ENCODE data around the gene ME3.

ME3 gene

GRCh38 chr11:86670911-86671310 lies 1.5 kb downstream of the ME3 start:
- no peak overlapping the region for H3K4me3 ChIP-seq (replicated peaks; ENCODE audit: low read depth, low read length)
- TF ChIP-seq CTCF (IDR thresholded peaks at IDR 0.05; ENCODE audit: insufficient read depth, low read length, poor library complexity, severe bottlenecking), result no peak
- H3K27me3 ChIP-seq (replicated peaks; ENCODE audit: control insufficient read depth, insufficient read depth, low read length), result no peaks in the 10 kb centered on the region; the same call in none of the 2 replicates
- no peak for DNase-seq (ENCODE audit: extremely low read depth, insufficient read length)
- no peaks in the 10 kb centered on the region for H3K36me3 ChIP-seq (ENCODE audit: control insufficient read depth, insufficient read depth, low read length)

DNA sequence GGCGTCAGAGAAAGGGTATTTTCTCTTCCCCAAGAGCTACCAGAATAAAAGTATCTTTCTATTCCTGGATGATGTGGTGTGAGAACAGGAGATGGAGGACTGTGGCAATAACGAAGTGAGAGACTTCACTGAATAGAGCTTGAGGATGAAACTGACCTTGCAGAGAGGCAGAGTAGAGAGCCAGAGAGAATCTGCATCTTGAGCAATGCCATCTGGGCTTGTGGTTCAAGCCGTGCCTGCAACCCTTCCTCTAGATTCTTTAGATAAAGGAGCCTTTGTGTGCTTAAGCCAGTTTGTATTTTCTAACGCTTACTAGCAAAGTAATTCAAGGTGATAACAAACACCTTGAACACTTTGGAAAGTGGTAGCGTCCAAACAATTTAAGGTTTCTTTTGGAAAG lies 2.2 kb downstream of the ME3 start:
- Histone ChIP-seq H3K36me3 (ENCODE audit: control insufficient read depth, insufficient read depth, low read length) (no peaks in the 10 kb centered on the region), H3K27me3 (replicated peaks; ENCODE audit: control insufficient read depth, insufficient read depth, low read length) (no peaks in the 10 kb centered on the region; the same call in none of the 2 replicates), H3K4me3 (replicated peaks; ENCODE audit: low read depth, low read length) (no peak overlapping the region)
- no peak for TF ChIP-seq CTCF (IDR thresholded peaks at IDR 0.05; ENCODE audit: insufficient read depth, low read length, poor library complexity, severe bottlenecking)
- DNase-seq (ENCODE audit: extremely low read depth, insufficient read length), result no peak

DNA sequence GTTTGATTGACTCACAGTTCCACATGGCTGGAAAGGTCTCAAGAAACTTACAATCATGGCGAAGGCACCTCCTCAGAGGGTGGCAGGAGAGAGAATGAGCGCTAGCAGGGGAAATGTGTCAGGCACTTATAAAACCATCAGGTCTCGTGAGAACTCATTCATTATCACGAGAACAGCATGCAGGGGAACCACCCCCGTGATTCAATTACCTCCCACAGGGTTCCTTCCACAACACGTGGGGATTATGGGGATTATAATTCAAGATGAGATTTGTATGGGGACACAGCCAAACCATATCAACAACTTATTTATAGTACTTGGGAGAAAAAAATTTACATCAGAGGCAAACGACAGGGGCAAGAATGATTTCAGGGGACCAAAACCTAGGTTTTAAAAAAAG lies 3.0 kb downstream of the ME3 start:
- H3K4me3 ChIP-seq (replicated peaks; ENCODE audit: low read depth, low read length), result no peak overlapping the region
- no peak for TF ChIP-seq CTCF (IDR thresholded peaks at IDR 0.05; ENCODE audit: insufficient read depth, low read length, poor library complexity, severe bottlenecking)
- DNase-seq (ENCODE audit: extremely low read depth, insufficient read length), result no peak
- no peaks in the 10 kb centered on the region; the same call in none of the 2 replicates for H3K27me3 ChIP-seq (replicated peaks; ENCODE audit: control insufficient read depth, insufficient read depth, low read length)
- no peaks in the 10 kb centered on the region for H3K36me3 ChIP-seq (ENCODE audit: control insufficient read depth, insufficient read depth, low read length)

DNA sequence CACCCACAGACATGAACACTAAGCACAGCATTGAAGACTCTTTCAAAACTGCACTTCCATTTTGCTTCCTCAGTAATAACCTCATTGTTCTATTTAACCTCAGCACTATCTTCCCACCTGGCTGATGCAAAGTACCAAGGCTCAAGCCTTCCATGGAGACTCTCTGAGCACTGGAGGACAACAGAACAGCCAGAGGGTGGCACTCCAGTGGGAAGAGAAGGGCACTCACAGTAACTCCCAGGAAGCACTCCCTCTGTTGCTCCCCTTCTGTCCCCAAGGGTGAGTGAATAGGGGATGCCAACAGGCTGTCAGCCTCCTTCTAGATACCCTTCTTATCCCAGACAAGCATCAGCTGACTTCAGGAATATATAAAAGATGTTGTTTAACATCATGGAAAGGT lies 3.5 kb downstream of the ME3 start:
- Histone ChIP-seq H3K36me3 (ENCODE audit: control insufficient read depth, insufficient read depth, low read length) (no peaks in the 10 kb centered on the region), H3K4me3 (replicated peaks; ENCODE audit: low read depth, low read length) (no peak overlapping the region), H3K27me3 (replicated peaks; ENCODE audit: control insufficient read depth, insufficient read depth, low read length) (no peaks in the 10 kb centered on the region; the same call in none of the 2 replicates)
- no peak for TF ChIP-seq CTCF (IDR thresholded peaks at IDR 0.05; ENCODE audit: insufficient read depth, low read length, poor library complexity, severe bottlenecking)
- no peak for DNase-seq (ENCODE audit: extremely low read depth, insufficient read length)

- Histone ChIP-seq H3K4me3 (replicated peaks; ENCODE audit: low read depth, low read length) (no peak overlapping the region), H3K36me3 (ENCODE audit: control insufficient read depth, insufficient read depth, low read length) (no peaks in the 10 kb centered on the region), H3K27me3 (replicated peaks; ENCODE audit: control insufficient read depth, insufficient read depth, low read length) (no peaks in the 10 kb centered on the region; the same call in none of the 2 replicates)
- no peak for TF ChIP-seq CTCF (IDR thresholded peaks at IDR 0.05; ENCODE audit: insufficient read depth, low read length, poor library complexity, severe bottlenecking)
- no peak for DNase-seq (ENCODE audit: extremely low read depth, insufficient read length)
Measured at GRCh38 chr11:86666193-86666592, 6.2 kb downstream of the ME3 start.

DNA sequence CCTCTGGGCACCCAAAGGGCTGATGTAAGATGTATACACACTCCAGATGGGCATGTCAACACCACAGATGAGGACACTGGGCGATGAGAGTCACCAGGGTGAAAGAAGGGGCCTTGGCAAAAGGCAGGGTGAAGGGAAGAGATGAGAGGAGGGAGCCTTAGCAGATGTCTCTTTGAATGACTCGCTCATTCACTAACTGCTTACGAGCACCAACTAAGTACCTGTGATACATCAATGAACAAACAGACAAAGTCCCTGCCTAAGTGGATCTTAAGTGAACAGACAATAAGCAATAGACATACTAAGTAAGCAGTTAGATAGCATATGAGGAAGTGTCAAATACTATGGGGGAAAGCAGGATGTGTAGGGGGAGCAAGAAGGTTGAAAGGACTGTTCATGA lies 7.5 kb downstream of the ME3 start:
- Histone ChIP-seq H3K4me3 (replicated peaks; ENCODE audit: low read depth, low read length) (no peak overlapping the region), H3K36me3 (ENCODE audit: control insufficient read depth, insufficient read depth, low read length) (no peaks in the 10 kb centered on the region), H3K27me3 (replicated peaks; ENCODE audit: control insufficient read depth, insufficient read depth, low read length) (no peaks in the 10 kb centered on the region; the same call in none of the 2 replicates)
- no peak for TF ChIP-seq CTCF (IDR thresholded peaks at IDR 0.05; ENCODE audit: insufficient read depth, low read length, poor library complexity, severe bottlenecking)
- DNase-seq (ENCODE audit: extremely low read depth, insufficient read length), result no peak

Measured in GM06990 (cell line).